DMS 273 treated with DMSO at 0.1 percent for 48 hours (cell line): ENCODE results near the gene IPO13.

Experiments
- DNase-seq: peaks from one replicate; lab custom pipeline; 2025; lab: John Stamatoyannopoulos, UW

Gene IPO13

GRCh38 chr1:43973981-43974442 is 27.3 kb downstream of the IPO13 start:
- no peak for DNase-seq

- peak; percentile 88 for DNase-seq
These were observed 27.9 kb downstream of the IPO13 start, which contains the start of gene ATP6V0B for GRCh38 chr1:43974443-43975248. Gene ATP6V0B (plus strand): TSS chr1:43974960. CDS start chr1:43975041, 81 bp downstream.

- DNase-seq = no peak
These were observed 28.7 kb downstream of the IPO13 start for GRCh38 chr1:43975249-43975961.

GRCh38 chr1:43976045-43976444 is 29.3 kb downstream of the IPO13 start:
- no peak for DNase-seq

- no peak for DNase-seq
These were observed 30.1 kb downstream of the IPO13 start for GRCh38 chr1:43976890-43977289.

- no peak for DNase-seq
These were observed 30.9 kb downstream of the IPO13 start for GRCh38 chr1:43977376-43978263.

GRCh38 chr1:43978264-43978550 is 31.5 kb downstream of the IPO13 start:
- no peak for DNase-seq

- DNase-seq = no peak
These were observed 32.0 kb downstream of the IPO13 start, which contains the start of gene B4GALT2 for GRCh38 chr1:43978551-43979260. Gene B4GALT2 (plus strand): TSS chr1:43979210. CDS start chr1:43981161, 1,951 bp downstream.

GRCh38 chr1:43979261-43979527 is 32.4 kb downstream of the IPO13 start:
- DNase-seq = no peak

- no peak for DNase-seq
These were observed 32.9 kb downstream of the IPO13 start for GRCh38 chr1:43979528-43980254.

- DNase-seq = no peak
These were observed 33.7 kb downstream of the IPO13 start for GRCh38 chr1:43980255-43981134.

- DNase-seq = no peak
These were observed 34.4 kb downstream of the IPO13 start for GRCh38 chr1:43981135-43981491.

- DNase-seq = no peak
These were observed 34.9 kb downstream of the IPO13 start for GRCh38 chr1:43981636-43982035.

GRCh38 chr1:43982241-43982640 is 35.5 kb downstream of the IPO13 start:
- DNase-seq = no peak

- DNase-seq = no peak
These were observed 36.1 kb downstream of the IPO13 start for GRCh38 chr1:43982808-43983207.

GRCh38 chr1:43983253-43983899 is 36.6 kb downstream of the IPO13 start:
- no peak for DNase-seq

GRCh38 chr1:43984855-43985254 is 38.1 kb downstream of the IPO13 start:
- no peak for DNase-seq

GRCh38 chr1:43985984-43986595 is 39.3 kb downstream of the IPO13 start:
- no peak for DNase-seq

GRCh38 chr1:43986712-43987111 is 40.0 kb downstream of the IPO13 start:
- DNase-seq = no peak
